ENCODE results near the gene DOK7. TPM values are rescaled to one million over a fixed set of nuclear protein-coding genes. Genes with fewer than 3 reads are reported as not detected.
A peak's percentile ranks its signal among the peaks of the same experiment; 100 is the strongest.

The DOK7 gene
- total RNA-seq, 3 donors from 2014 or later (not counting 1 experiment from before 2014, with no cell fraction given), result 1.3 to 2.9 (median 1.6) TPM

DNA sequence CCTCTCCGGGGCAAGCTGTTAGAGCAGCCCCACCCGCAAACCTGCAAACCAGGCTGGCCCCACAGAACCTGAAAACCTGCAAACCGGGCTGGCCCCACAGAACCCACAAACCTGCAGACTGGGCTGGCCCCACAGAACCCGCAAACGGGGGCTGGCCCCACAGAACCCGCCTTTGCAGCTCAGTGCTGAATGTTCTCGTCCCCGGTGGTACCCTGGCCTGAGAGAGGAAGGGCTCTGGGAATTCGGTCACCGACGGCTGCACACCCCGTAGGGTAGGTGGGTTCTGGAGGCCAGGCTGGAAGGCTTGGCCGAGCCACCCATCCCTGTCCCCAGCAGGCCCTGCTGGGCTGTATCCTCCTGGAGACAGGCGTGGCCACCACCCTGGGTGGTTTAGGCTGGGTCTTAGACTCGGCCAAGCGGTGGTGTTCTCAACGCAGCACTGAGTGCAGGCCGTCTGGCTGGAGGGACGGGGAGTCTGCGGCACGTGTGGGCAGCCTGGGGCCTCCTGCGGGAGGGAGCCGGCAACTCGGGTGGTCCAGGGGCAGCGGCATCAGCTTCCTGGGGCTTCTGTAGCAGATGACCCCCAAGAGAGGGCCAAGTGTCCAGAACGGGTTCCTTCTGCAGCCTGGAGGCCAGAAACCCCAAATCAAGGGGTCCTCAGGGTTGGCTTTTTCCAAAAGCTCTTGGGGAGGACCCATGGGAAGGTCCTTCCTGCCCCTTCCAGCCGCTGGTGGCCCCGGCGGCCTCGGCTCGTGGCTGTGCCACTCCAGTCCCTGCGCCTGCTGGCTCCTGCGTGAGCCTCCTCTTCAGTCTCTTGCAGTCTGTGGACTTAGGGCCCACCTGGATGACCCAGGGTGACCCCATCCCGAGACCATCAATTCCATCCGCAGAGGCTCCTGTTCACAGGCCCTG is 15.6 kb downstream of the DOK7 start:
- 86% methylated on average over 35 of the region's 35 CpGs for WGBS (ENCODE audit: insufficient coverage)

DNA sequence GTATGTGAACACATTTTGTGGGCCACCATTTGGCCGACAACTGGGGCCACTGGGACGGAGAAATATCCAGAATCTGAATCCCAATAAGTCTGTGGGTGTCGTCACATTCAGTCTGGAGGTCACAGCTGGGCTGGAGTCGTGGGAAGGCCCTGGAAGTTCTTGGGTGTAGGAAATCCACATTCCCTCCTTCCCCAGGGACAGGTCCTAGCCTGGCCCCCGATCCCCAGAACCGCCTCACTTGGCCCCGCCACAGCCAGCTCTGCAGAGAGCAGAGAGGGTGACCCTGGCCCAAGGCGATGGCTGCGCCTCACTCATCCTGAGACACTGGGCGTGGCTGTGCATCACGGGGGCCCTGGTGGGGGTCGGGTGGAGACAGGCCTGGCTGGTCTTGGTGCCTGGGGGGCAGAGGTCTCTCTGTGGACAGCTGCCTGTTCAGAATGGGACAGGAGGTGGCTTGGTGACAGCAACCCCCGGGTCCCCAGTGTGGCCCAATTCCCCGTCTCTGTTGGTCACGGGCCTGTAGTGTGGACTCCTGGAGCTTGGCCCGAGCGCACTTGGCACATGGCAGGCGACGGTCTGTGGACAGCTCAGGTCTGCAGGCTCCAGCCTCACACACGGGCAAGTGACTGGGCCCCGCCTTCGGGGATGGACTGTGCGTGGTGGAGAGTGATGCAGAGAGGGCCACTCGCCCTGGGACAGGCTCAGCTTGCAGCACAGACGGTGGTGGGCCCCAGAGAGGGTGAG is 16.4 kb downstream of the DOK7 start:
- Mint-ChIP-seq H3K36me3 (no peaks in the 10 kb centered on the region), H3K27me3 (ENCODE audit: low read depth in 2 of 2) (peaks cover 0 to 3% of the 10 kb centered on the region in 2 donors), H3K4me1 (peaks cover 5 to 16% of the 10 kb centered on the region in 2 donors), H3K27ac (no peak overlapping the region), H3K4me3 (no peak overlapping the region), H3K9me3 (no peaks in the 10 kb centered on the region)
- no peak overlapping the region for H3K4me3 ChIP-seq (ENCODE audit: low read length)
- H3K27ac ChIP-seq (ENCODE audit: low read length), result no peak overlapping the region
- WGBS (ENCODE audit: insufficient coverage), result 89% methylated on average over 25 of the region's 25 CpGs
- H3K27me3 ChIP-seq (ENCODE audit: control insufficient read depth, insufficient read depth, low read length), result no peaks in the 10 kb centered on the region
- TF ChIP-seq, protein P1, sequence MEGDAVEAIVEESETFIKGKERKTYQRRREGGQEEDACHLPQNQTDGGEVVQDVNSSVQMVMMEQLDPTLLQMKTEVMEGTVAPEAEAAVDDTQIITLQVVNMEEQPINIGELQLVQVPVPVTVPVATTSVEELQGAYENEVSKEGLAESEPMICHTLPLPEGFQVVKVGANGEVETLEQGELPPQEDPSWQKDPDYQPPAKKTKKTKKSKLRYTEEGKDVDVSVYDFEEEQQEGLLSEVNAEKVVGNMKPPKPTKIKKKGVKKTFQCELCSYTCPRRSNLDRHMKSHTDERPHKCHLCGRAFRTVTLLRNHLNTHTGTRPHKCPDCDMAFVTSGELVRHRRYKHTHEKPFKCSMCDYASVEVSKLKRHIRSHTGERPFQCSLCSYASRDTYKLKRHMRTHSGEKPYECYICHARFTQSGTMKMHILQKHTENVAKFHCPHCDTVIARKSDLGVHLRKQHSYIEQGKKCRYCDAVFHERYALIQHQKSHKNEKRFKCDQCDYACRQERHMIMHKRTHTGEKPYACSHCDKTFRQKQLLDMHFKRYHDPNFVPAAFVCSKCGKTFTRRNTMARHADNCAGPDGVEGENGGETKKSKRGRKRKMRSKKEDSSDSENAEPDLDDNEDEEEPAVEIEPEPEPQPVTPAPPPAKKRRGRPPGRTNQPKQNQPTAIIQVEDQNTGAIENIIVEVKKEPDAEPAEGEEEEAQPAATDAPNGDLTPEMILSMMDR (IDR thresholded peaks at IDR 0.05), result no peak
- peaks cover 24% of the 10 kb centered on the region for H3K4me1 ChIP-seq (ENCODE audit: control insufficient read depth, insufficient read depth, low read length)
- DNase-seq (no peak), ATAC-seq (no peak)
- intact Hi-C loops (cut with micrococcal nuclease), result loop anchor here (1.0 to 2.0 kb wide), 2 partner anchors 133 to 373 kb away; no protein-coding TSS in a partner anchor
- no peaks in the 10 kb centered on the region for H3K9me3 ChIP-seq (ENCODE audit: control insufficient read depth, insufficient read depth, low read length)
- H3K36me3 ChIP-seq (ENCODE audit: control insufficient read depth, insufficient read depth, low read length), result no peaks in the 10 kb centered on the region

More for the DNA sequence above, 15.6 kb downstream of the DOK7 start:
- TF ChIP-seq, protein P1 (IDR thresholded peaks at IDR 0.05), result no peak
- H3K9me3 ChIP-seq (ENCODE audit: control insufficient read depth, insufficient read depth, low read length), result no peaks in the 10 kb centered on the region
- H3K4me3 ChIP-seq (ENCODE audit: low read length), result no peak overlapping the region
- ATAC-seq (no peak), DNase-seq (no peak)
- Mint-ChIP-seq H3K27me3 (ENCODE audit: low read depth in 2 of 2) (peaks cover 0 to 3% of the 10 kb centered on the region in 2 donors), H3K36me3 (no peaks in the 10 kb centered on the region), H3K9me3 (no peaks in the 10 kb centered on the region), H3K27ac (no peak overlapping the region), H3K4me3 (no peak overlapping the region), H3K4me1 (peaks cover 5 to 9% of the 10 kb centered on the region in 2 donors)
- H3K4me1 ChIP-seq (ENCODE audit: control insufficient read depth, insufficient read depth, low read length), result peaks cover 16% of the 10 kb centered on the region
- H3K36me3 ChIP-seq (ENCODE audit: control insufficient read depth, insufficient read depth, low read length), result no peaks in the 10 kb centered on the region
- no peaks in the 10 kb centered on the region for H3K27me3 ChIP-seq (ENCODE audit: control insufficient read depth, insufficient read depth, low read length)
- intact Hi-C loops (cut with micrococcal nuclease), result no loop called here
- H3K27ac ChIP-seq (ENCODE audit: low read length), result no peak overlapping the region

DNA sequence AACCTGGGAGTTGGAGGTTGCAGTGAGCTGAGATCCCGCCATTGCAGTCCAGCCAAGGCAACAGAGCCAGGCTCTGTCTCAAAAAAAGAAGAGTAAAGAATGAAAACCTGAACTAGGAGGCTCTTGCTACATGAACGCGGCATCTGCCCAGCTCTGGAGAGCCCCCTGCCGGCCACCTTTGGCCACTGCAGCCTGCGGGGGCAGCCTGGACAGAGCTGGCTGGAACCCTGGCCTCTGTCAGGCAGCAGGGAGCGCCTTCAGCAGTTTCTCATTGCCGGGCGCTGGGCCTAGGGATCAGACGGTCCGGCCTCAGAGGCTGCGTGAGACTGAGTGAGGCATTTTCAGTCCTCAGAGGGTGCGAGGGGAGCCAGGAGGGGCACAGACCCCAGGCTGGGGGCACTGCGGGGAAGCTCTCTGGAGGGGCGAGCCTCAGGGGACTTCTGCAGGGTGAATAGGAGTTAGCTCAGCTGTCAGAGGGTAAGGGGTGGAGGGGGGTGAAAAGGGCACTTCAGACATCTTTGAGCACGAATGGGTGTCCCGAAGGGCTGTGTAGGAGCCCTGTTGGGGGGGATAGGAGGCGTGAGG is 17.5 kb downstream of the DOK7 start:
- Histone ChIP-seq H3K4me3 (ENCODE audit: low read length) (no peak overlapping the region), H3K4me1 (ENCODE audit: control insufficient read depth, insufficient read depth, low read length) (peaks cover 35% of the 10 kb centered on the region), H3K9me3 (ENCODE audit: control insufficient read depth, insufficient read depth, low read length) (no peaks in the 10 kb centered on the region), H3K36me3 (ENCODE audit: control insufficient read depth, insufficient read depth, low read length) (no peaks in the 10 kb centered on the region), H3K27me3 (ENCODE audit: control insufficient read depth, insufficient read depth, low read length) (no peaks in the 10 kb centered on the region), H3K27ac (ENCODE audit: low read length) (no peak overlapping the region)
- TF ChIP-seq, protein P1 (IDR thresholded peaks at IDR 0.05), result peak; percentile 97
- Mint-ChIP-seq H3K27me3 (ENCODE audit: low read depth in 2 of 2) (peaks cover 0 to 3% of the 10 kb centered on the region in 2 donors), H3K36me3 (no peaks in the 10 kb centered on the region), H3K4me3 (no peak overlapping the region), H3K4me1 (peaks cover 10 to 23% of the 10 kb centered on the region in 2 donors), H3K9me3 (no peaks in the 10 kb centered on the region), H3K27ac (peak overlapping the region in 1 of 2 donors; percentile 49)
- intact Hi-C loops (cut with micrococcal nuclease), result loop anchor here (1.0 to 2.0 kb wide), 2 partner anchors 134 to 374 kb away; no protein-coding TSS in a partner anchor
- 18% methylated on average over 17 of the region's 17 CpGs for WGBS (ENCODE audit: insufficient coverage)
- ATAC-seq, result peak; percentile 77 to 87 (median 80)
- peak; percentile 73 to 78 for DNase-seq

Data from natural killer cell (primary cell).